Mucosa of descending colon (tissue), 3 donors: ENCODE measurements around the gene FAU. TPM values are rescaled to one million over a fixed set of nuclear protein-coding genes. Genes with fewer than 3 reads are reported as not detected.

Experiments used
- ATAC-seq: fragments of 200-7000 bp; cut with Tn5 transposase; one replicate; pipeline ENCODE4 v1.9.1; 2020; ENCODE audit warnings: mild to moderate bottlenecking, moderate library complexity
- DNase-seq, 3 donors: peaks; one replicate each; pipeline ENCODE4 v3.0.0-alpha.2; 2020
- H3K36me3 ChIP-seq: fragments of 200-600 bp; one replicate; pipeline ENCODE4 v1.8.0; 2021; ENCODE audit warnings: low read depth, mild to moderate bottlenecking
- H3K4me1 ChIP-seq: fragments of 200-600 bp; one replicate; pipeline ENCODE4 v1.8.0; 2021; ENCODE audit warnings: low read depth, mild to moderate bottlenecking
- H3K4me3 ChIP-seq: fragments of 200-600 bp; one replicate; pipeline ENCODE4 v1.8.0; 2021; ENCODE audit warnings: mild to moderate bottlenecking
- H3K9me3 ChIP-seq: fragments of 200-600 bp; one replicate; pipeline ENCODE4 v1.8.0; 2021; ENCODE audit warnings: mild to moderate bottlenecking
- intact Hi-C, 2 donors: fragments of 100-400 bp; cut with DNase I in 1 of 2; cut with micrococcal nuclease in 1 of 2; formaldehyde crosslinking; loops; one replicate each; pipeline versions ENCODE4 v1.11.0 to v1.11.1; 2022; cut with DNase I, micrococcal nuclease
- total RNA-seq, 3 donors: library from RNA; stranded (reverse); fragmentation: NEBNext Ultra II Directional in 2 of 3; extraction: Animal tissue kit (Norgen Biotek cat#: 25700) in 2 of 3; gene quantifications; one replicate each; pipeline versions ENCODE4 v1.2.1 to v1.2.4, GENCODE V29; 2021 to 2023
- TF ChIP-seq, protein P1 (sequence below): fragments of 200-600 bp; IDR thresholded peaks from one replicate; pipeline ENCODE4 v1.8.0; 2022; ENCODE audit warnings: antibody characterized with exemption, mild to moderate bottlenecking
- donor health status: DM: no; HTN: no; CAD: no; lungs with moderate emphysema.
- donor health status: DM: no; HTN: no; CAD: no.
- donor health status: DM: no; HTN: yes; CAD: no.

Gene FAU
- total RNA-seq, 3 donors from 2014 or later = 680 to 873 (median 705) TPM

- ATAC-seq (peak; percentile 81), DNase-seq (peak in 2 of 3 donors; percentile 67 to 72)
- Histone ChIP-seq H3K36me3 (no peaks in the 10 kb centered on the region), H3K4me3 (no peak overlapping the region), H3K4me1 (peaks cover 4% of the 10 kb centered on the region), H3K9me3 (no peaks in the 10 kb centered on the region)
- TF ChIP-seq, protein P1, sequence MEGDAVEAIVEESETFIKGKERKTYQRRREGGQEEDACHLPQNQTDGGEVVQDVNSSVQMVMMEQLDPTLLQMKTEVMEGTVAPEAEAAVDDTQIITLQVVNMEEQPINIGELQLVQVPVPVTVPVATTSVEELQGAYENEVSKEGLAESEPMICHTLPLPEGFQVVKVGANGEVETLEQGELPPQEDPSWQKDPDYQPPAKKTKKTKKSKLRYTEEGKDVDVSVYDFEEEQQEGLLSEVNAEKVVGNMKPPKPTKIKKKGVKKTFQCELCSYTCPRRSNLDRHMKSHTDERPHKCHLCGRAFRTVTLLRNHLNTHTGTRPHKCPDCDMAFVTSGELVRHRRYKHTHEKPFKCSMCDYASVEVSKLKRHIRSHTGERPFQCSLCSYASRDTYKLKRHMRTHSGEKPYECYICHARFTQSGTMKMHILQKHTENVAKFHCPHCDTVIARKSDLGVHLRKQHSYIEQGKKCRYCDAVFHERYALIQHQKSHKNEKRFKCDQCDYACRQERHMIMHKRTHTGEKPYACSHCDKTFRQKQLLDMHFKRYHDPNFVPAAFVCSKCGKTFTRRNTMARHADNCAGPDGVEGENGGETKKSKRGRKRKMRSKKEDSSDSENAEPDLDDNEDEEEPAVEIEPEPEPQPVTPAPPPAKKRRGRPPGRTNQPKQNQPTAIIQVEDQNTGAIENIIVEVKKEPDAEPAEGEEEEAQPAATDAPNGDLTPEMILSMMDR = no peak
- intact Hi-C loops = no loop called here
Observed at GRCh38 chr11:65165410-65166317, 43.7 kb upstream of the FAU start.

GRCh38 chr11:65163684-65164083 is 41.8 kb upstream of the FAU start:
- Histone ChIP-seq H3K9me3 (no peaks in the 10 kb centered on the region), H3K36me3 (no peaks in the 10 kb centered on the region), H3K4me1 (peaks cover 4% of the 10 kb centered on the region), H3K4me3 (no peak overlapping the region)
- intact Hi-C loops = no loop called here
- TF ChIP-seq, protein P1 = no peak
- ATAC-seq = no peak
- no peak for DNase-seq

- Histone ChIP-seq H3K36me3 (no peaks in the 10 kb centered on the region), H3K9me3 (no peaks in the 10 kb centered on the region), H3K4me3 (no peak overlapping the region), H3K4me1 (peaks cover 4% of the 10 kb centered on the region)
- intact Hi-C loops = no loop called here
- DNase-seq (no peak), ATAC-seq (no peak)
- TF ChIP-seq, protein P1 = no peak
Observed at GRCh38 chr11:65160643-65161042, 38.7 kb upstream of the FAU start.

DNA sequence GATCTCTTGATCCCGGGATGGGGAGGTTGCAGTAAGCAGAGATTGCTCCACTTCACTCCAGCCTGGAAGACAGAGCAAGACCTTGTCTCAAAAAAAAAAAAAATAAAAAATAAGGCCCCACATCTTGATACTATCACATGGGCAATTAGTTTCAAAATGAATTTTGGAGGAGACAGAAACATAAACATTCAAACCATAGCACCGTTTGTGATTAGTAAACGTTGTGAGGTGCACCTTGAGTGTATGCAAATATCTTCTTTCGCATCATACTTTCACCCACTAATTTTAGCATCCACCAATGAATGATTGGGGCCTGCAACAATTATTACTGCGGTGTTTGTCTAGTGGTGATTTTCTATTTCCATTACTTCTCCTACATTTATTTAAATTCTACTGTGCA is 37.1 kb upstream of the FAU start:
- H3K4me1 ChIP-seq = no peaks in the 10 kb centered on the region
- ATAC-seq (no peak), DNase-seq (no peak)
- TF ChIP-seq, protein P1 = no peak
- H3K4me3 ChIP-seq = no peak overlapping the region
- intact Hi-C loops = no loop called here
- no peaks in the 10 kb centered on the region for H3K36me3 ChIP-seq
- no peaks in the 10 kb centered on the region for H3K9me3 ChIP-seq

DNA sequence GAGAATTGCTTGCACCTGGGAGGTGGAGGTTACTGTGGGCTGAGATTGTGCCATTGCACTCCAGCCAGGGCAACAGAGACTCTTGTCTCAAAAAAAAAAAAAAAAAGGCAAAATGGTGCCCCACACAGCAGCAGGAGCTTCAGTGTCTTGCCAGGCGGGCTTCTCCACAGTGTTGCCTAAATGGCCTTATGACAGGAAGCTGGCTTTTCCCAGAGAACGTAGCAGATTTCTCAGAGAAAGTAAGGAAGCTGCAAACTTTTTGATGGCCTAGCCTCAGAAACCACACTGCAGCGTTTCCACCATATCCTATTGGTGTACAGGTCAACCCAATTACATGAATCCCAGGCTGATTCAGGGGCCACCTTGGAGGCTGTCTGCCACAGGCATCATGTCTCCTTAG is 35.4 kb upstream of the FAU start:
- no peaks in the 10 kb centered on the region for H3K9me3 ChIP-seq
- H3K4me3 ChIP-seq = no peak overlapping the region
- no peaks in the 10 kb centered on the region for H3K36me3 ChIP-seq
- ATAC-seq (no peak), DNase-seq (no peak)
- TF ChIP-seq, protein P1 = no peak
- no peaks in the 10 kb centered on the region for H3K4me1 ChIP-seq
- intact Hi-C loops = no loop called here
